ENCODE measurements around the gene ARMCX1.
"Not testable (repeated sequence)": the region's sequence is repeated elsewhere in the genome, so short reads cannot be mapped to it uniquely, and the experiment has no call there.

- not testable (repeated sequence) for TF ChIP-seq GABPA (IDR thresholded peaks at IDR 0.05; ENCODE audit: low read depth); CTCF (IDR thresholded peaks at IDR 0.05; ENCODE audit: insufficient read depth, low read length); POLR2AphosphoS5 (IDR thresholded peaks at IDR 0.05; ENCODE audit: low read depth); REST (IDR thresholded peaks at IDR 0.05; ENCODE audit: insufficient replicate concordance, low read depth); SPI1 (IDR thresholded peaks at IDR 0.05; ENCODE audit: borderline replicate concordance, low read depth)
Measured at GRCh38 chrX:101599592-101599991, 49.2 kb downstream of the ARMCX1 start.

Measured in HL-60 (cell line).